ENCODE results near the gene CPPED1. TPM values are rescaled to one million over a fixed set of nuclear protein-coding genes. Genes with fewer than 3 reads are reported as not detected.
A peak's percentile ranks its signal among the peaks of the same experiment; 100 is the strongest.

CPPED1 gene
- total RNA-seq, 2 donors from 2014 or later: 8.4 to 14.7 TPM

DNA sequence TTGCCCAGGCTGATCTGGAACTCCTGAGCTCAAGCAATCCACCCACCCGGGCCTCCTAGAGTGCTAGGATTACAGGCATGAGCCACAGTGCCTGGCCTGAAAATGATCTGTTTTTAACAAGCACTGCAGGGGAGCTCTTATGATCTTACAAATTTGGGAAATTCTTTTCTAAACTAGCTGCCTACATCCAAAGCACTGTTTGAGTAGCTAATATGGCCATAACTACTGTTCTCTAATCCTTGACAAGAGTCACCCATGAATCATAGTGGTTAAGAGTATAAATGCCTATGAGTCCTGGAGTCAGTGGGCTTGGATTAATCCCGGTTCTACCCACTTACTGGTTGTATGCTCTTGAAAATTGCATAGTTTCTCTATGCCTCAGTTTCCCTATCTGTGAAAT, 1.4 kb upstream of the CPPED1 start:
- Histone ChIP-seq H3K4me1 (ENCODE audit: control insufficient read depth, insufficient read depth, low read length) (no peaks in the 10 kb centered on the region), H3K36me3 (ENCODE audit: control insufficient read depth, insufficient read depth, low read length) (no peaks in the 10 kb centered on the region), H3K9me3 (ENCODE audit: control insufficient read depth, low read length) (no peaks in the 10 kb centered on the region), H3K27ac (ENCODE audit: low read depth, low read length) (no peak overlapping the region), H3K4me3 (ENCODE audit: low read length) (no peak overlapping the region), H3K9ac (ENCODE audit: extremely low read depth, low read length, poor library complexity, severe bottlenecking) (no peak overlapping the region), H3K27me3 (ENCODE audit: control insufficient read depth, insufficient read depth, low read length, poor library complexity, severe bottlenecking) (no peaks in the 10 kb centered on the region)
- peaks cover 21% of the 10 kb centered on the region for H3K4me1 Mint-ChIP-seq
- 84 to 100% methylated on average over 2 of the region's 2 CpGs for WGBS, 2 experiments (ENCODE audit: insufficient coverage in 1 of 2, insufficient read length in 1 of 2)
- DNase-seq: no peak
- peaks cover 4% of the 10 kb centered on the region for H3K9me3 Mint-ChIP-seq
- H3K27me3 Mint-ChIP-seq (ENCODE audit: insufficient read depth): no peaks in the 10 kb centered on the region
- no peak overlapping the region for H3K27ac Mint-ChIP-seq
- H3K36me3 Mint-ChIP-seq (ENCODE audit: low read depth): no peaks in the 10 kb centered on the region
- peak overlapping the region; percentile 86 for H3K4me3 Mint-ChIP-seq
- TF ChIP-seq, protein P1, sequence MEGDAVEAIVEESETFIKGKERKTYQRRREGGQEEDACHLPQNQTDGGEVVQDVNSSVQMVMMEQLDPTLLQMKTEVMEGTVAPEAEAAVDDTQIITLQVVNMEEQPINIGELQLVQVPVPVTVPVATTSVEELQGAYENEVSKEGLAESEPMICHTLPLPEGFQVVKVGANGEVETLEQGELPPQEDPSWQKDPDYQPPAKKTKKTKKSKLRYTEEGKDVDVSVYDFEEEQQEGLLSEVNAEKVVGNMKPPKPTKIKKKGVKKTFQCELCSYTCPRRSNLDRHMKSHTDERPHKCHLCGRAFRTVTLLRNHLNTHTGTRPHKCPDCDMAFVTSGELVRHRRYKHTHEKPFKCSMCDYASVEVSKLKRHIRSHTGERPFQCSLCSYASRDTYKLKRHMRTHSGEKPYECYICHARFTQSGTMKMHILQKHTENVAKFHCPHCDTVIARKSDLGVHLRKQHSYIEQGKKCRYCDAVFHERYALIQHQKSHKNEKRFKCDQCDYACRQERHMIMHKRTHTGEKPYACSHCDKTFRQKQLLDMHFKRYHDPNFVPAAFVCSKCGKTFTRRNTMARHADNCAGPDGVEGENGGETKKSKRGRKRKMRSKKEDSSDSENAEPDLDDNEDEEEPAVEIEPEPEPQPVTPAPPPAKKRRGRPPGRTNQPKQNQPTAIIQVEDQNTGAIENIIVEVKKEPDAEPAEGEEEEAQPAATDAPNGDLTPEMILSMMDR (conservative IDR thresholded peaks at IDR 0.05): no peak

DNA sequence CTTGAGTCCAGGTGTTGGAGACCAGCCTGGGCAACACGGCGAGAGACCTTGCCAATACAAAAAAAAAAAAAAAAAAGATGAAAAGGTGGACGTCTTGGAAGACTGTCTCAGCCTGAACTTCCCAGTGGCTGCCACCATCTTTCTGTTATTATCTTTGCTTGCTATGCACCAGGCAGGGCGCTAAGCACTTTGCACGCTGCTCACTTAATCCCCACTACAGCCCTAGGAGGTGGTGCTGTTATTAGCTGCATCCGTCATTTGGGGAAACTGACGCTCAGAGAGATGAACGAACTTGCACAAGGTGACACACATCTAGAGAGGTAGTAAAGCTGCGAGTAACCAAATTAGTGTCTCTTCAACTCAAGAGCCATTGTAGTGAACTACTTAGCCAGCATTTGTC, 708 bp upstream of the CPPED1 start:
- WGBS, 2 experiments (ENCODE audit: insufficient coverage in 1 of 2, insufficient read length in 1 of 2): 96 to 98% methylated on average over 5 to 9 of the region's 9 CpGs
- H3K4me1 ChIP-seq (ENCODE audit: control insufficient read depth, insufficient read depth, low read length): no peaks in the 10 kb centered on the region
- H3K4me1 Mint-ChIP-seq: peaks cover 27% of the 10 kb centered on the region
- H3K27ac ChIP-seq (ENCODE audit: low read depth, low read length): no peak overlapping the region
- no peaks in the 10 kb centered on the region for H3K27me3 Mint-ChIP-seq (ENCODE audit: insufficient read depth)
- no peaks in the 10 kb centered on the region for H3K36me3 ChIP-seq (ENCODE audit: control insufficient read depth, insufficient read depth, low read length)
- no peak for DNase-seq
- no peak overlapping the region for H3K9ac ChIP-seq (ENCODE audit: extremely low read depth, low read length, poor library complexity, severe bottlenecking)
- peak overlapping the region; percentile 94 for H3K4me3 ChIP-seq (ENCODE audit: low read length)
- H3K4me3 Mint-ChIP-seq: peak overlapping the region; percentile 86
- TF ChIP-seq, protein P1 (conservative IDR thresholded peaks at IDR 0.05): no peak
- no peaks in the 10 kb centered on the region for H3K9me3 ChIP-seq (ENCODE audit: control insufficient read depth, low read length)
- no peaks in the 10 kb centered on the region for H3K36me3 Mint-ChIP-seq (ENCODE audit: low read depth)
- H3K9me3 Mint-ChIP-seq: no peaks in the 10 kb centered on the region
- no peaks in the 10 kb centered on the region for H3K27me3 ChIP-seq (ENCODE audit: control insufficient read depth, insufficient read depth, low read length, poor library complexity, severe bottlenecking)
- H3K27ac Mint-ChIP-seq: no peak overlapping the region

DNA sequence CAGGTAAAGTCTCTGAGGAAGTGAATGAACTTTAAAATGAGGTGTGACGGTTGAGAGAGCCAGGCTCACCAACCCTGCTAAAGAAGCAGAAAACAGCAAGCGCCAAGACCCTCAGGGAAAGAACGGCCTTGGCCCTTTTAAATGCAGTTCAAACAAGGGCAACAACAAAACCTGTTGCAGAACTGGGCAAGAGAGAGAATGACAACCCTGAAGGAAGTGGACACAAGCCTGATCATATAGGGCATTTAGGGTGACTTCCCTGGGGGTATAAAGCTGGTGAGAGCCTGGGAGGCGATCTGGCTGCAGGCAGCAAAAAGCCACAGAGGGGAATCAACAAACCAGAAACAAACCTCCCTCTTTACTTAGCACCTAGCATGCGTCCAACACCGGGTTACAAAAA, 1.0 kb downstream of the CPPED1 start:
- Histone ChIP-seq H3K27me3 (ENCODE audit: control insufficient read depth, insufficient read depth, low read length, poor library complexity, severe bottlenecking) (no peaks in the 10 kb centered on the region), H3K4me1 (ENCODE audit: control insufficient read depth, insufficient read depth, low read length) (no peaks in the 10 kb centered on the region), H3K36me3 (ENCODE audit: control insufficient read depth, insufficient read depth, low read length) (no peaks in the 10 kb centered on the region), H3K9me3 (ENCODE audit: control insufficient read depth, low read length) (no peaks in the 10 kb centered on the region), H3K27ac (ENCODE audit: low read depth, low read length) (no peak overlapping the region), H3K9ac (ENCODE audit: extremely low read depth, low read length, poor library complexity, severe bottlenecking) (no peak overlapping the region), H3K4me3 (ENCODE audit: low read length) (peak overlapping the region; percentile 94)
- peaks cover 27% of the 10 kb centered on the region for H3K4me1 Mint-ChIP-seq
- peak overlapping the region; percentile 86 for H3K4me3 Mint-ChIP-seq
- 85 to 89% methylated on average over 6 of the region's 6 CpGs for WGBS, 2 experiments (ENCODE audit: insufficient coverage in 1 of 2, insufficient read length in 1 of 2)
- H3K9me3 Mint-ChIP-seq: no peaks in the 10 kb centered on the region
- no peak for DNase-seq
- TF ChIP-seq, protein P1 (conservative IDR thresholded peaks at IDR 0.05): no peak
- peak overlapping the region; percentile 97 for H3K27ac Mint-ChIP-seq
- no peaks in the 10 kb centered on the region for H3K27me3 Mint-ChIP-seq (ENCODE audit: insufficient read depth)
- no peaks in the 10 kb centered on the region for H3K36me3 Mint-ChIP-seq (ENCODE audit: low read depth)

All from endodermal cell (in vitro differentiated cells).